Measurements from ENCODE around the gene MIS18BP1.
A peak's percentile ranks its signal among the peaks of the same experiment; 100 is the strongest.
"Not testable (repeated sequence)": the region's sequence is repeated elsewhere in the genome, so short reads cannot be mapped to it uniquely, and the experiment has no call there.

The MIS18BP1 gene

DNA sequence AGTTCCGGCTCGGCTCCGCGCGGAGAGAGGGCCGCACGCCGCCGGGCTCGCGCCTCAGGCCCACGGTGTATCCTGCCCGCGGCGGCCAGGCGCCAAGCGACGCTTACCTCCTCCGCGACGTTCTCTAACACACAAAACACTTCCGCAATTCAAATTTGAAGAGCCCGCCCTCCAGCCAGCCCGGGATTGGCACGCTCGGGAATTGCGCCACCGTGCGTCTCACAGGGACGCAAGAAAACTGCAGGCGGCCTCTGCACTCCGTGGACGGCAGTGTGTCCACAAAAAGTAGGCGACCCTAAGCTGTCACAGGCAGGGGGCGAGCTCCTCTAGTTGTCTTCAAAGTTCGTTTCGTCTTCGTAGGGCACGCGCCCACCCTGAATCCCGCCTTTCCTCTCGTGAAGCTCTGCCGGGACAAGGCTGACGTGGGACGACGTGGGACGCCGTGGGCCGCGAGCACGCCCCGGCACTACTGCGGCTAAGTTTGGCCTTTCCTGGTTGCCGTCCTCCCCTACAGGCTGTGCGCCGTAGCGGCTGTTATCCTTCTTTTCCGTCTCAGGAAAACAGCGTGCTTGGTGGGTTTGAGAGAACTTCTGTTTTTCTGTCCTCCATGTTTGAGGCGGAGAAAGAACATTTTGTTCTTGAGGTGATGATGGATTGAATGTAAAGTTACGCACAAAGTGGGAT, at the start of gene MIS18BP1:
Gene MIS18BP1, minus strand, starts transcription at position 133 of the 684 bp plus-strand sequence. CDS start 5,916 bp downstream, outside the sequence.
- peak; percentile 94 for DNase-seq (ENCODE audit: low spot score)

DNA sequence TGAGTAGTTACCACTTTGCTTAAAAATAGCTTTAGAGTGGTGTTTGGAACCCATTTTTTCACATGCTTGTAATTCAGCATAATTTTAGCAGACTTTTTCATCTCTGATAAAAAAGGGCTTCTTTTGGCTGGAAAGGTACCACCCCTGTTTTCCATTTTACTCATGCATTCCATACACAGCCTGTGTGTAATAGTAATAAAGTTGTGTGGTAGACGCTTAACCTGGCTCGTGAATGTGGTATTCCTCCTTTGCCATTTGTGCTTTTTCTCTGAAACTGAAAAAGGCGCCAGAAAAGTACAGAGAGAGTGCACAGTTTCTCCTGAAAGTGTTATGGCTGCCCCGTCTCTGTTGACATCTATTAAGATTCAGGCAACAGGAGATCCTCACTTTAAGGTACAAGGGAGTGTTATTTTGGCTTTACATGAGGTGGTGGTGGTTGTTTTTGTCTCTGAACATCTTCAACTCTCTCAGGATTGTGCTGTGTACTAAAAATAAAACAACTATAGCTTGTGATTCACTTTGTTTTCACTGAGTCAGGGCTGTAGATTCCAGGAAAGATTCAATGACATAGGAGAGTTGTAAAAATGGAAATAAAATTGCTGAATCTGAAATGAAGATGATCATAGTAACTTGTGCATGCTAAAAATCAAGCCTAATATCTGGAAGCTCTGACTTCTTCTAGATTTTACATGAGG, 45.6 kb upstream of the MIS18BP1 start:
- no peak for DNase-seq (ENCODE audit: low spot score)

DNA sequence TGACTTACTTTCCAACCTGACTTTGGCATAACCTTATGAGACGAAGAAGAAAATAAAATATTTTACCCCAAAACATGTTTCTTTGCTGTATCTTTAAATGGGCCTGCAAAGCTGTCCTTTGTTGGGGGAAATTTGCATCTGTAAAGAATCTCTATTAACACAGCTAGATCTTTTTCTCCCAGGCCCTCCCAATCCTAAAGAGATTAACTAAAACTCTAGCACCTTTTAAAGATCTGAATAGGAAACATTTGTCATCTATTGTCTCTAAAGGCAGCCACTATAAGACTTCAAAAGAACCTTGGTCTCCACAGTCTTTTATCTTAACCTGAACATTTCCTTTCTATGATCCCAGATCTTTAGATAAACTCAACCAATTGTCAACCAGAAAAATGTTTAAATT, 41.8 kb upstream of the MIS18BP1 start:
- not testable (repeated sequence) for DNase-seq (ENCODE audit: low spot score)

DNA sequence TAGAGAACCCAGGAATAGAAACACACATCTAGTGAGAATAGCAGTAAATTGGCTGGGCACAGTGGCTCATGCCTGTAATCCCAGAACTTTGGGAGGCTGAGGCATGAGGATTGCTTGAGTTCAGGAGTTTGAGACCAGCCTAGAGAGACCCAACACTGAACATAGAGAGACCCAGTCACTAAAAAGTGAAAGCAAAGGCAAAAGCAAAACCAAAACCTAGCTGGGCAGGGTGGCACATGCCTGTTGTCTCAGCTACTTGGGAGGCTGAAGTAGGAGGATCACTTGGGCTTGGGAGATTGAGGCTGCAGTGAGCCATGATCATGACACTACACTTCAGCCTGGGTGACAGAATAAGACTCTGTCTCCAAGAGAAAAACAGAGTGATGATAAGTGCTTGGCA, 37.5 kb upstream of the MIS18BP1 start:
- no peak for DNase-seq (ENCODE audit: low spot score)

DNA sequence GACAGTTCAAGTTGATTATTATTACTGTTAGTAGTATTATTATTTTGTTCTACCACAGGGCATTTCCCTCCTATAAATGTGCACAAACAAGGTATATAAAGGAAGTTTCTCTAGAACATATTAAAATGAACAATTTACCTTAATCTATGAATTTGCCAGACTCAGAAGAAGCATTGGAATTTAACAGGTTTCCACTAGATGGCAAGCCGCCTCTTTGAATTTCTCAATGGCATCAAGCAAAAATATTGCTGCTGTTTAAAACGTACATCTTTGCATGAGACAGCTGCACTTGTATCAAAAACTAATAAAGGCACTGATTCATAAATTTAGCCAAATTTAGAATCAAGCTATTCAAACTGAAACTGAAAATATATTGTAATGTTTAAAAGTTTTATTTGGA, 34.6 kb upstream of the MIS18BP1 start:
- DNase-seq (ENCODE audit: low spot score), result no peak

DNA sequence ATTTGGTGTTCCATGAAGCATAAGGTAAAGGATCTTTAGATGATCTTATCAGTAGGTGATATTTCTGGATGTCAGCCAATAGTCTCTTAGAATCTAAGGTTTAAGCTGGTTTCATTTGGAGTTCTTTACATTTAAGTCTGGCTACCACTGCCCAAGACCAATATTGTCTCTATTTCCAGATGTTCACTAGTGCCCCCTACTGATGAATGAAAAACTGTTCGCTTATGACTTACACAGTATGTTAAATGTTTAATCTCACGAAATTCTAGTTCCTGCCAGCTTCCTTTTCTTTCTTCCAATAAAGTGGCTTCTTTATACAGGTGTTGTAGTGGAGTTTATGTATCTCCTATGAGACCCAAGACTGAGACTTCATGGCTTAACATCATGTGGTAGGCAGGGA, 31.8 kb upstream of the MIS18BP1 start:
- no peak for DNase-seq (ENCODE audit: low spot score)

DNA sequence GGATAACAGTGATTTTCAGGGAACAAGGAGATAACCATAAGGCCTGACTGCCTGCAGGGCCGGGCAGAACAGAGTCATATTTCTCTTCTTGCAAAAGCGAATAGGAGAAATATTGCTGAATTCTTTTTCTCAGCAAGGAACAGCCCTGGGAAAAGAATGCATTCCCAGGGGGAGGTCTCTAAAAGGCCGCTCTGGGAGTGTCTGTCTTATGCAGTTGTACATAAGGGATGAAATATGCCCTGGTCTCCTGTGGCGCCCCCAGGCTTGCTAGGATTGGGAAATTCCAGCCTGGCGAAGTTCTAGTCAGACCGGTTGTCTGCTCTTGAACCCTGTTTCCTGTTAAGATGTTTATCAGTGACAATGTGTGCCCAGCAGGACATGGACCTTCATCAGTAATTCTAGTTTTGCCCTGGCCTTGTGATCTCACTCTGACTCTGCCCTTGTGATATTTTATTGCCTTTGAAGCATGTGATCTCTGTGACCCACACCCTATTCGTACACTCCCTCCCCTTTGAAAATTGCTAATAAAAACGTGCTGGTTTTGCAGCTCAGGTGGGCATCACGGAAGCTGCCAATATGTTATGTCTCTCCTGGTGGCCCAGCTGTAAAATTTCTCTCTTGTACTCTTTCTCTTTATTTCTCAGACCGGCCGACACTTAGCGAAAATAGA, 28.9 kb upstream of the MIS18BP1 start:
- not testable (repeated sequence) for DNase-seq (ENCODE audit: low spot score)

DNA sequence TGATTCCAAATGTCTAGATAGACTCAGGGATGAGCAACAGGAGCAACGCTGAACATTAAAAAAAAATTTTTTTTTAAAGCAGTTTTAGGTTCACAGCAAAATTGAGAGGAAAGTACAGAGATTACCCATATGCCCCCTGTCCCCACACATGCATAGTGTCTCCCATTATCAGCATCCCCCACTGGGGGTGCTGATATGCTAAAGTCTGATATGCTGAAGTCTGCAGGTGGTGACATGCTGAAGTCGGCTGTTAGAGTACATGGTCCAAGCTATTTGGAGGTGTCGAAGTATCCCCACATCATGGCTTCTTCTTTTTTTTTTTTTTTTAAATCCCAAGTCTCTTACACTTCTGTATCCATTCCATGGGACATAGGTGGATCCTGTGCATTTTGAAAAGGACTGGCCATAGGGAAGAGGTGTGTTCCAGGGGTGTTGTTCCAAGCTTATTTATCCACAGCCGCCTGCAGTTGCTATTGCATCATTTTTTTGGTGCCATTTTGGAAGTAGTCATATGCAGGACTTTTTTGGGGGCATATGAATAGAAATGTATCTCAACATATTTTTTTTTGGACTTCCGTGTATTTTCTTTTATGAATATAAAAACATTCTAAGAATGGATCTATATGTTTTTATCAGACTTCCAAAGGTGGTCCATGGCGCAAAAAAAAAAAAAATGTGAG, 19.0 kb upstream of the MIS18BP1 start:
- DNase-seq (ENCODE audit: low spot score), result no peak

DNA sequence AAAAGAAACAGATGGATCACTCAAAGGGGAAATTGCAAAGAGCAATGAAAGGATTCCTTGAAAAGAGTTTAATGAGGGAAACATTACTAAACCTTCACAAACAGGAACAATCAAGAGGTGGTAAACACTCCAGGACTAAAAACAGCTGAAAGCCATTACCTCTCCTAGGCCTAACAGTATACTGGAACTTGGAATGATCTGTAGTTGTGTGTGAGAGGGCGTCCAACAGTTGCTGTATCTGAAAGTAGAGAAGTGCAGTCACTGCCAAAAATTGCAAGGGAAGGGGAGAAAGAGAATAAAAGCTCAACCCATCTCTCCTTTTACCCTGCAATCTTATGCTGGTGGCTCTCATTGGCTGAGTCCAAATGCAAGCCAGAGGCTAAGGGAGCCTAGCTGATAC, 17.0 kb upstream of the MIS18BP1 start:
- DNase-seq (ENCODE audit: low spot score), result no peak

DNA sequence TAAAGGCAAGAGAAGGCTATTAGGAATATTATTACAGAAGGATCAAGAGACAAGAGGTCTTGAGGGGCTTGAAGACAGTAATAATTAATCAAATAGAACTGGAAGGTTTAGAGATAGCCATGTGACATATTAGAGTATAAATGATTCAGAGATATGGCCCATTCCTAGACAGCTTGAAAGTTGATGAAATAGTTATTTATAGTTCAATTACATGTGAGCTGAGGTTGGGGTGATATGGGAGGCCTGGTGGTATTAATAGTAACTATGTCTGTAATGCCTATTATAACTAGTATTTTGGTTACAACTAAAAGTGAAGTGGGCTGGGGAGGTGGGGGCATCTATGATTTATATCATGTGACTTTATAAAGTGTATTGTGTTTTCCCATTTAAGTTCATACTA, 14.1 kb upstream of the MIS18BP1 start:
- DNase-seq (ENCODE audit: low spot score), result no peak

DNA sequence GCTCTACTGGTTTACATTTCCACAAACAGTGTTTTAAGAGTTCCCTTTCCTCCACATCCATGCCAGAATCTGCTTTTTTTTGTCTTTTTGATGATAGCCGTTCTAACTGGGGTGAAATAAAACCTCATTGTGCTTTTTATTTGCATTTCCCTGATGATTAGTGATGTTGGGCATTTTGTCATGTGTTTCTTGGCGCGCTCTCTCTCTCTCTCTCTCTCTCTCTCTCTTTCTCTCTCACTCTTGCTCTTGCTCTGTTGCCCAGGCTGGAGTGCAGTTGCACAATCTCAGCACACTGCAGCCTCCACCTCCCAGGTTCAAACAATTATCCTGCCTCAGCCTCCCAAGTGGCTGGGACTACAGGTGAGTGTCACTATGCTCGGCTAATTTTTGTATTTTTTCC, 9.6 kb upstream of the MIS18BP1 start:
- DNase-seq (ENCODE audit: low spot score), result no peak

DNA sequence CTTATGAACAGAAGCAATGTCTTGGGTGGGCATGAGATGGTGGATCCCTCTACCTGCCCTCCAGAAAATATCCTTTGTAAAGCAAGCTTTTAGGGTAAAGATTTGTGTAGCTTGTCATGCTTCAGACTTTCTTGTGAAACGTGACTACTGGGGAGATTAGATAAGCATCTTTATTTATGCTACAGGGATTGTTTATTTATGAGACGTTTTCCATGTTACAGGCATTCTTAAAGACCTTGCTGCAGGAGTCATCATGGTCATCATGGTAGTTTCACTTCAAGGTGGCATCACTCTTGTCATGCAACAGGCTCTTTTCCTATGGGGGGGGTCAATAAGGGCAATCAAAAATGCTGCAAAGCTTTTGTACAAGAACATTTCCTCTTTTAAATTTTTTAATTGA, 8.2 kb upstream of the MIS18BP1 start:
- DNase-seq (ENCODE audit: low spot score), result no peak

DNA sequence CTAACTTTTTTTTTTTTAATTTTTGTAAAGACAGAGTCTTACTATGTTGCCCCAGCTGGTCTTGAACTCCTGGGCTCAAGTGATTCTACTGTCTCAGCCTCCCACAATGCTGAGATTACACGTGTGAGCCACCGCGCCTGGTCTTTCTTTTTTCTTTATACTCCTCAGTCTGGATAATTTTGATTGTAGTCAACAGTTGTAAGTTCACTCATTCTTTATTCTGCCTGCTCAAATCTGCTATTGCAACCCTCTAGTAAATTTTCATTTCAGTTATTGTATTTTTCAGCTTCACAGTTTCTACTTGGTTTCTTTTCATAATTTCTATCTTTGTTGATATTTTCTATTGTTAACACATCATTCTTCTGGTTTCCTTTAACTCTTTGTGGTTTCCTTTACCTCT, 5.8 kb upstream of the MIS18BP1 start:
- DNase-seq (ENCODE audit: low spot score), result no peak

DNA sequence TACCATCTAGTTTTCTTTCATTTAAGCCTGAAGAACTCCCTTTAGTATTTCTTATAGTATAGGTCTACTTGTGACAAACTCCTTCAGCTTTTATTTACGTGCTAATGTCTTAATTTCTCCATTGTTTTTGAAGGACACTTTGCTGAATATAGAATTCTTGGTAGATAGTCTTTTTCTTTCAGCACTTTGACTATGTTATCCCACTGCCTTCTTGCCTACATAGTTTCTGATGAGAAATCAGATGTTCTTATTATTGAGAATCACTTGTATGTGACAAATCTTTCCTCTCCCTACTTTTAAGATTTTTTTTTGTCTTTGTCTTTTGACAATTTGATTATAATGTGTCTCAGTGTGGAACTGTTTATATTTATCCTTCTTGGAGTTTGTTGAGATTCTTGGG, 5.1 kb upstream of the MIS18BP1 start:
- DNase-seq (ENCODE audit: low spot score), result no peak

DNA sequence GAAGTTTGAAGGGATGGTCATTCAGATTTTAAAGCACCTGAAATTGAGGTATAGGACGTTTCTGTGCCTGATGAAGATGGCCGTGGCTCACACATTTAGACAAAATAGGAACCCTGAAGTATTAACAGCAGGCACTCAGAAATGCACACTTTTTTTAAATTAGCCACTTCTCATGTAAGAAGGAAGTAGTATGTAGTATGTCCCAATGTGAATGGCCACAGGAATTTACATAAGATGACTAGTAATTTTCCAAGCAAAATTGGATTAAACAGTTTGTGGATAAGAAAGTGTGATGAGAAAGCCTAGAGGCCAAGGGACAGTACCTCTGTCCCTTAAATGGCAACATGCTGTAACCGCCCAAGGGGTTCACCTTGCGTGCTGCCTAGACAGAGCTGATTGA, 1.8 kb upstream of the MIS18BP1 start:
- DNase-seq (ENCODE audit: low spot score), result no peak

DNA sequence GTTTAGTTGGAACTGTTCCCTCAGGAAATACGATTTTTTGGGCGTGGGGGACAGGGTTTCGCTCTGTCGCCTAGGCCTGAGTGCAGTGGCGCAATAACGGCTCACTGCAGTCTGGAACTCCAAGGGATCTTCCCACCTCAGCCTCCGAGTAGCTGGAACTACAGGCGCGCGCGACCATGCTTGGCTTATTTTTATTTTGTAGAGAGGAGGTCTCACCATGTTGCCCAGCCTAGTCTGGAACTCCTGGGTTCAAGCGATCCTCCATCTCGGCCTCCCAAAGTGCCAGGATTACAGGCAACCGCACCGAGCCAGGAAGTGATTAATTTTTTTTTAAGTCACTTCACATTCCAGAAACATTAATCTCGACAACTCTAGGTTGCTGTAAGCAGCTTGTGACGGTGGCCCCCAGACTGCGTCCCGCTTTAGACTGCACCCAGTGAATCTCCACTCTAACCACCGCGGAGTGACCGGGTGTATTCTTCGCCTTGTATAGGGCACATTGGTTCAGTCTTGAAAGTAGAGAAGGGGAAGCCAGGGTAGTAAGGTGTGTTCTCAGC, 830 bp upstream of the MIS18BP1 start:
- DNase-seq (ENCODE audit: low spot score), result peak; percentile 39

DNA sequence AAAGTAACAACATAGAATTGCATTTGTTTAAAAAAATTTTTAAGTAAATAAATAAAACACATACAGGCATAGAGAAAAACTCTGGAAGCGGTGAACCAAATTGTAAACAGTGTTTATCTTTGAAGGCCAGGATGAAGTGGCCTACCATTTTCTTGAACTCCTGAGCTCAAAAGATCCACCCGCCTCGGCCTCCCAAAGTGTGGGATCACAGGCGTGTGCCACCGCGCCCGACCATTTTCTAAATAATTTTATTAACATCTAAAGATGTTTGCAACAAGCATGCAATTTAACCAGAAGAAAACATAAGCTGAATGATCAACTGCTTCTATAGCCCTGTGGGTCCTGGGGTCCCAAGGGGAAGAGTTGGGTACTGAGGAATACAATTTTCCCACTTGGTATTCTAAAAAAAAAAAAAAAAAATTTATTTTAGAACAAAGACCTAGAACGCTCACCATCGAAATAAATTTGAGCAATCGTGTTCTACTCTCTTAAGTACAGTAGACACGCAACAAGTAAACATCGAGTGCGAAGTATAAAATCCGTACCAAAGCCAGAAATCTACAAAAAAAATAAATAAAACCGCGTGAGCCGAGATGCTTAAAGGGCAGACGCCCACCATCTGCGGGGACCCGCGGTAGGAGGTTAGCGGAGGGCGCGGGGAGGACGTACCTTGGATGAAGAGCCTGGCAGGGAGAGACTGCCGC, 484 bp downstream of the MIS18BP1 start:
- DNase-seq (ENCODE audit: low spot score), result no peak

DNA sequence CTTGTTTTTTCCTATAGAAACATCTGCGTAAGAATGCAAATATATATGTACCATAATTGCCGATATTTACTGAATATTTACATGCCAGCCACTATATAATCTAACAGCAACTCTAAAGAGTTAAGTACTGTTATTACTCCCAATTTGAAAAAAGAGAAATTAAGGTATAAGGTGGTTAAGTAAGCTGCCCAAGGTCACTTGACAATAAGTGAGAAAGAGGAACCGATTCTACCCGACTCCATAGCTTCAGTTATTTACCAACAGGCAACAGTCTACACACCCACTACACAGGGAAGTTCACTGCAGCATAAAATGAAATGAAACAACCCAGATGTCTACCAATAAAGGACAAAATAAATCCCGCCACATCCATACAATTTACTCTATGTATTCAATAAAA, 1.1 kb downstream of the MIS18BP1 start:
- DNase-seq (ENCODE audit: low spot score), result no peak

DNA sequence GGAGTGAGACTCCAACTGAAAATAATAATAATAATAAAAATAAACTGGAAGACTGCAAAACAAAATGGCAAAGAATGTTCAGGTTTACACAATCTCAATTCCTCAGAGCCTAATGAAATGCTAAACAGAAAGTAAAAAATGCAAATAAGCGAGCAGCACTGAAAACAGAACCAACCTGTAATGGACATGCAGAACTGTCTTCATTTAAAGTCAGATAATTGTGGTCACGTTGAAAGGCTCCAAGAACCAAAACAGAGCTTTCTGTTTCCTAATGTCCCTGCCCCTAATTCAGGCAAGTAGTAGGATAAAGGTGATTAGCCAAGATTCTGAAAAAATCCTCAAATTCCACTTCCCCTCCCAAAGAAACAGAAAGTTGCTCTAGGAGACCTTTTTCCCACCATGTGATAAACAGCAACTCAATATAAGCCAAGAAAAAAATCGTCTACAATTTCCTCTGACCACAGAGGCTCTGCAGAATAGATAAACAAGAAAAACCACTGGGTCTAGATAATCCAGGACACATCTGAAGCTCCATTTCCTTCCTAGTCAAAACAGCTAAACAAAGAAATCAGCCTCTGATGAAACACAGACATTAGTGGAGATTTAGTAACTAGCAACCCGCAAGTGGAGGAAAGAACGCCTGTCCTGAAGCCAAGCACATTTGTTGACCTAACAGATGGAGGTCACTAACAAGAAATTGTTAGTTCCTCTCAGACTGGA, 3.0 kb downstream of the MIS18BP1 start:
- DNase-seq (ENCODE audit: low spot score), result peak; percentile 24

DNA sequence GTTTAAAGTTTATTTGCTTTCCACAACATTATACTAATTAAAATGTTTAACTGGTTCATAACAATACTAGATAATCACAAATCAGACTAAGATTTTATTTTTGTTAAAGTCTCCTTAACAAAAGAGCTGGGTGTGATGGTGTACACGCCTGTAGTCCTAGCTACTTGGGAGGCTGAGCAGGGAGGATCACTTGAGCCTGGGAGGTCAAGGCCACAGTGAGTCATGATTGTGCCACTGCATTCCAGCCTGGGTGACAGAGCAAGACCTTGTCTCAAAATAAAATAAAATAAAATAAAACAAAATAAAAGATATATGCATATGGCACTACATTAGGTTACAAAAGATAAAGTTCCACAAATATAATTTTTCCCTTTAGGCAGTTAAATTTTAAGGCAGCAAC, 5.6 kb downstream of the MIS18BP1 start:
- DNase-seq (ENCODE audit: low spot score), result no peak

DNA sequence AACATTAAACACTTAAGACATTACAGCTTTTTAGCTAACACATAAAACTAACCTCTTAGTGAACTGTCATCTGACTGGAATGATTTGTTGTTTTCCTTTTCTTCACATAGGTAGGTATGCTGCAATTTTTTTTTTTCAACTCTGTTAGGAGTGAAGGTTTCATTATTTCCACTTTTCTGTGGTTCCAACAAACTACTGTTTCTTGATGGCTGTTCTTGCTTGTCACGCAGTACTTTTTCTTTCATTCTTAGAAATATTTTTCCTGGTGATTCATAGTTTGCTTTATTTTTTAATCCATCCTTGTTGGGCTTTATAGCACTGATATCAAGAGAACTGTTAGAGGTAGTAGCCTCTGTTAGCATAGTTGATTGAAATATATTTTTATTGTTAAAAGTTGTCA, 6.3 kb downstream of the MIS18BP1 start:
- no peak for DNase-seq (ENCODE audit: low spot score)
